H1 (cell line): ENCODE data around the gene ARHGEF11. TPM values are rescaled to one million over a fixed set of nuclear protein-coding genes. Genes with fewer than 3 reads are reported as not detected.

ENCODE experiments used
- CTCF ChIA-PET: fragments of 300-600 bp; sonication (Branson Sonifier 250); formaldehyde crosslinking; loops from one replicate; lab custom pipeline; 2021; ENCODE audit not compliant: partially characterized antibody; lab: Charles Lee
- POLR2A ChIA-PET: fragments of 300-600 bp; sonication (Branson Sonifier 250); formaldehyde crosslinking; loops from one replicate; lab custom pipeline; 2021; ENCODE audit warnings: inconsistent platforms; ENCODE audit not compliant: partially characterized antibody; lab: Charles Lee
- DNase-seq, 2 experiments: peaks; one replicate each; pipeline versions ENCODE4 v3.0.0 to v3.0.0-alpha.2; 2010 to 2022; ENCODE audit warnings: low spot score in 2 of 2, low read depth in 1 of 2, mixed read lengths in 1 of 2
- FAIRE-seq: peaks from 2 replicates; lab custom pipeline; 2011; peaks lifted over from hg19 to GRCh38; lab: Jason Lieb, UNC
- H2AFZ ChIP-seq: 2 replicates; pipeline ENCODE4 v1.8.1; 2012; ENCODE audit warnings: low read length, inconsistent platforms
- H2AK5ac ChIP-seq: 2 replicates; pipeline ENCODE4 v1.6.1; 2013; ENCODE audit warnings: low read depth, low read length
- H2BK120ac ChIP-seq: replicated peaks from 2 replicates; pipeline ENCODE3; 2013; ENCODE audit warnings: low read depth, low read length, inconsistent platforms
- H2BK12ac ChIP-seq: 2 replicates; pipeline ENCODE4 v1.6.1; 2013; ENCODE audit warnings: low read depth, low read length
- H2BK15ac ChIP-seq: 2 replicates; pipeline ENCODE4 v1.6.1; 2013; ENCODE audit warnings: low read length
- H2BK20ac ChIP-seq: 2 replicates; pipeline ENCODE4 v1.6.1; 2013; ENCODE audit warnings: low read length
- H2BK5ac ChIP-seq: 2 replicates; pipeline ENCODE4 v1.6.1; 2013; ENCODE audit warnings: low read depth, low read length
- H3K14ac ChIP-seq: 2 replicates; pipeline ENCODE4 v1.6.1; 2013; ENCODE audit warnings: inconsistent platforms; ENCODE audit not compliant: insufficient read length
- H3K18ac ChIP-seq: 2 replicates; pipeline ENCODE4 v1.6.1; 2013; ENCODE audit warnings: low read length; ENCODE audit errors: extremely low read depth
- H3K23ac ChIP-seq: 2 replicates; pipeline ENCODE4 v1.6.1; 2013; ENCODE audit warnings: inconsistent platforms; ENCODE audit not compliant: insufficient read length
- H3K23me2 ChIP-seq: 2 replicates; pipeline ENCODE4 v1.6.1; 2013; ENCODE audit warnings: low read depth, low read length
- H3K27ac ChIP-seq: 2 replicates; pipeline ENCODE4 v1.6.1; 2011; ENCODE audit warnings: low read depth, low read length, inconsistent platforms
- H3K27me3 ChIP-seq, 4 experiments: replicated peaks in 1 of 4; 1 replicate in 1 of 4; 2 replicates in 3 of 4; pipeline versions ENCODE4 v1.6.1 to v1.8.1; 2011 to 2013; ENCODE audit warnings: low read length in 3 of 4, mild to moderate bottlenecking in 3 of 4, inconsistent platforms in 2 of 4, mixed read lengths in 2 of 4, moderate library complexity in 1 of 4; ENCODE audit not compliant: control insufficient read depth in 3 of 4, insufficient read depth in 3 of 4; ENCODE audit errors: extremely low read depth in 1 of 4
- H3K36me3 ChIP-seq, 4 experiments: 2 replicates each; pipeline versions ENCODE4 v1.6.1 to v1.8.1; 2011 to 2013; ENCODE audit warnings: mild to moderate bottlenecking in 4 of 4, low read length in 3 of 4, moderate library complexity in 2 of 4, control low read depth in 1 of 4, inconsistent platforms in 1 of 4; ENCODE audit not compliant: insufficient read depth in 4 of 4, control insufficient read depth in 2 of 4
- H3K4ac ChIP-seq: replicated peaks from 2 replicates; pipeline ENCODE3; 2013; ENCODE audit warnings: low read length, low read depth, mixed read lengths, inconsistent platforms; ENCODE audit not compliant: insufficient read length
- H3K4me1 ChIP-seq, 4 experiments: replicated peaks in 1 of 4; 1 replicate in 1 of 4; 2 replicates in 3 of 4; pipeline versions ENCODE4 v1.6.1 to v1.8.1; 2011 to 2013; ENCODE audit warnings: low read length in 3 of 4, inconsistent platforms in 2 of 4, mixed read lengths in 1 of 4; ENCODE audit not compliant: insufficient read depth in 4 of 4, control insufficient read depth in 3 of 4
- H3K4me2 ChIP-seq, 2 experiments: 2 replicates each; pipeline versions ENCODE4 v1.6.1 to v1.8.1; 2011 to 2013; ENCODE audit warnings: low read depth in 2 of 2, low read length in 2 of 2, control low read depth in 1 of 2, inconsistent platforms in 1 of 2, mild to moderate bottlenecking in 1 of 2; ENCODE audit not compliant: insufficient read depth in 1 of 2
- H3K4me3 ChIP-seq, 4 experiments: fragments of 200-600, 300-600 bp in 1 of 4; sonication (generic), shearing (Covaris generic), sonication (Bioruptor Twin) in 1 of 4; 2 replicates each; pipeline versions ENCODE4 v1.5.1 to v1.8.1; 2011 to 2016; ENCODE audit warnings: low read length in 4 of 4, low read depth in 3 of 4, control low read depth in 2 of 4, inconsistent platforms in 2 of 4, mild to moderate bottlenecking in 2 of 4, mixed read lengths in 1 of 4, moderate library complexity in 1 of 4; ENCODE audit not compliant: insufficient read depth in 2 of 4; ENCODE audit errors: extremely low read depth in 1 of 4
- H3K56ac ChIP-seq: replicated peaks from 2 replicates; pipeline ENCODE3; 2013; ENCODE audit warnings: low read depth, mild to moderate bottlenecking, mixed read lengths, low read length, inconsistent platforms; ENCODE audit not compliant: insufficient read length
- H3K79me1 ChIP-seq: 2 replicates; pipeline ENCODE4 v1.6.1; 2013; ENCODE audit warnings: low read depth, low read length, control low read depth
- H3K79me2 ChIP-seq, 2 experiments: 2 replicates each; pipeline versions ENCODE4 v1.6.1 to v1.8.1; 2012 to 2013; ENCODE audit warnings: low read length in 2 of 2, mild to moderate bottlenecking in 2 of 2, inconsistent platforms in 1 of 2; ENCODE audit not compliant: insufficient read depth in 2 of 2, control insufficient read depth in 1 of 2
- H3K9ac ChIP-seq, 4 experiments: replicated peaks in 1 of 4; 1 replicate in 1 of 4; 2 replicates in 3 of 4; pipeline versions ENCODE4 v1.6.1 to v1.8.1; 2011 to 2013; ENCODE audit warnings: low read depth in 3 of 4, low read length in 3 of 4, control low read depth in 2 of 4, mild to moderate bottlenecking in 2 of 4, moderate library complexity in 2 of 4, inconsistent platforms in 1 of 4; ENCODE audit errors: extremely low read depth in 1 of 4
- H3K9me3 ChIP-seq, 2 experiments: 2 replicates each; pipeline versions ENCODE4 v1.6.1 to v1.8.1; 2012 to 2013; ENCODE audit warnings: mild to moderate bottlenecking in 2 of 2, moderate library complexity in 2 of 2, control low read depth in 1 of 2, inconsistent platforms in 1 of 2, low read depth in 1 of 2, low read length in 1 of 2, mixed read lengths in 1 of 2; ENCODE audit not compliant: insufficient read depth in 2 of 2
- H4K20me1 ChIP-seq, 2 experiments: replicated peaks in 1 of 2; 2 replicates each; pipeline versions ENCODE3 to v1.8.1; 2011 to 2013; ENCODE audit warnings: inconsistent platforms in 2 of 2, low read length in 2 of 2, mild to moderate bottlenecking in 1 of 2; ENCODE audit not compliant: insufficient read depth in 2 of 2, control insufficient read depth in 1 of 2
- H4K5ac ChIP-seq: 2 replicates; pipeline ENCODE4 v1.6.1; 2013; ENCODE audit warnings: low read length, low read depth, mixed read lengths, inconsistent platforms; ENCODE audit not compliant: insufficient read length
- H4K8ac ChIP-seq: 2 replicates; pipeline ENCODE4 v1.8.0; 2013; ENCODE audit warnings: mild to moderate bottlenecking, moderate library complexity, low read length, inconsistent platforms; ENCODE audit not compliant: insufficient read depth; ENCODE audit errors: extremely low read depth
- H4K91ac ChIP-seq: replicated peaks from 2 replicates; pipeline ENCODE3; 2013; ENCODE audit warnings: low read length, mixed read lengths, inconsistent platforms; ENCODE audit not compliant: insufficient read length
- NANOG ChIP-seq: IDR thresholded peaks from 2 replicates; pipeline ENCODE4 v1.6.1; 2011; ENCODE audit warnings: low read length, low read depth, mild to moderate bottlenecking, inconsistent platforms; ENCODE audit not compliant: insufficient read depth, poor library complexity, severe bottlenecking
- WGBS, 2 experiments: shearing (Covaris generic) in 1 of 2; methylation state at CpG; one replicate each; pipeline versions ENCODE4 v1.1.6 to v1.1.7; 2013 to 2015; ENCODE audit warnings: low lambda C conversion rate in 2 of 2, mixed read lengths in 2 of 2, inconsistent platforms in 1 of 2, low coverage in 1 of 2, missing lambda C conversion rate in 1 of 2; ENCODE audit not compliant: insufficient replicate concordance in 2 of 2, insufficient coverage in 1 of 2, insufficient read length in 1 of 2; ENCODE audit errors: extremely low coverage in 1 of 2, missing lambda C conversion rate in 1 of 2; 5-methylcytosine and 5-hydroxymethylcytosine counted together
- polyA plus RNA-seq, 7 experiments: library from polyadenylated mRNA; depleted of rRNA in 3 of 7; stranded (reverse) in 5 of 7; unstranded in 2 of 7; fragments of >200 nt in 5 of 7; fragments of 200-250 nt in 2 of 7; gene quantifications; 1 replicate in 5 of 7; 2 replicates in 1 of 7; 4 replicates in 1 of 7; pipeline versions ENCODE4 v1.2.1 to v1.2.3, GENCODE V29; 2011 to 2013; ENCODE audit warnings: missing spikeins in 2 of 7, mixed read lengths in 2 of 7
- total RNA-seq: library from RNA; stranded (reverse); fragmentation: NEBNext Ultra II Directional; extraction: Animal tissue kit (Norgen Biotek cat#: 25700); gene quantifications from 2 replicates; pipeline ENCODE4 v1.2.1, GENCODE V29; 2021

The ARHGEF11 gene
- total and polyA plus RNA-seq, 2 of the 8 experiments (the other 6 are each of a cell fraction or from before 2014, with no cell fraction given): 19.9 to 33.1 TPM

- FAIRE-seq (no peak), DNase-seq (no peak)
- Histone ChIP-seq H2BK12ac (no peak overlapping the region), H2AFZ (no peak overlapping the region), H3K9ac (no peak overlapping the region), H3K23ac (no peak overlapping the region), H3K4ac (no peak overlapping the region), H3K4me3 (no peak overlapping the region), H2BK5ac (no peak overlapping the region), H3K18ac (no peak overlapping the region), H3K27ac (no peak overlapping the region), H4K5ac (no peak overlapping the region), H3K79me1 (no peaks in the 10 kb centered on the region), H2BK20ac (no peak overlapping the region), H3K14ac (no peak overlapping the region), H4K91ac (no peak overlapping the region), H3K9me3 (peaks cover 0 to 7% of the 10 kb centered on the region in 2 experiments; a peak in 2 of 4 replicates), H3K79me2 (no peaks in the 10 kb centered on the region), H3K4me2 (no peak overlapping the region), H2BK15ac (no peak overlapping the region; the same call in 1 of the 2 replicates), H3K27me3 (no peaks in the 10 kb centered on the region), H2BK120ac (no peak overlapping the region), H4K8ac (no peak overlapping the region), H4K20me1 (no peaks in the 10 kb centered on the region), H3K4me1 (peaks cover 0 to 4% (median 2%) of the 10 kb centered on the region in 4 experiments; a peak in 2 of 7 replicates), H3K36me3 (no peaks in the 10 kb centered on the region), H2AK5ac (no peak overlapping the region), H3K56ac (no peak overlapping the region), H3K23me2 (no peaks in the 10 kb centered on the region; the same call in 1 of the 2 replicates)
- ChIA-PET POLR2A (interaction anchor here (1.0 kb wide), 1 partner anchor 9 kb away, joined by 4 read pairs; no protein-coding TSS in a partner anchor), CTCF (interaction anchor here (1.0 to 2.4 kb wide), 4 partner anchors 23 to 105 kb away, joined by 3 to 9 read pairs (median 3); no protein-coding TSS in a partner anchor)
- TF ChIP-seq NANOG: no peak
- 89% methylated on average over 2 of the region's 2 CpGs; no CpG with 5 or more reads in 1 of the 2 experiments for WGBS, 2 experiments
Observed at GRCh38 chr1:157050836-157051235, 5.3 kb upstream of the ARHGEF11 start.
